Adrenal gland (tissue), 5 donors: ENCODE data around the gene KCNJ18.
"Not testable (repeated sequence)": the region's sequence is repeated elsewhere in the genome, so short reads cannot be mapped to it uniquely, and the experiment has no call there.

ENCODE experiments used
- CTCF ChIP-seq, 6 experiments: fragments of 450-650 bp in 4 of 6; fragments of 200-600 bp in 2 of 6; sonication (generic) in 1 of 6; IDR thresholded peaks; 1 replicate in 5 of 6; 2 replicates in 1 of 6; pipeline versions ENCODE4 v1.5.1 to v1.8.0; 2016 to 2021; ENCODE audit warnings: antibody characterized with exemption in 6 of 6, mild to moderate bottlenecking in 2 of 6, moderate library complexity in 1 of 6
- POLR2A ChIP-seq, 2 donors: fragments of 450-650 bp; IDR thresholded peaks; one replicate each; pipeline ENCODE4 v1.6.1; 2017; ENCODE audit warnings: antibody characterized with exemption in 2 of 2, mild to moderate bottlenecking in 2 of 2, moderate library complexity in 1 of 2
- donor health status: DM: no; HTN: no; CAD: no.

GRCh38 chr17:21659635-21660034, 32.7 kb upstream of the KCNJ18 start:
- TF ChIP-seq CTCF, POLR2A (IDR thresholded peaks at IDR 0.05): not testable (repeated sequence)
